Body of pancreas (tissue), 4 donors: ENCODE measurements around the gene LRRC63. TPM values are rescaled to one million over a fixed set of nuclear protein-coding genes. Genes with fewer than 3 reads are reported as not detected.

Experiments
- ATAC-seq: fragments of 150-250 bp; one replicate; pipeline ENCODE4 v1.9.1; 2016
- DNase-seq, 4 donors: peaks; one replicate each; pipeline ENCODE4 v3.0.0-alpha.2; 2019
- H3K27ac ChIP-seq, 4 donors: fragments of 200-600 bp; sonication (generic); 1 replicate in 3 of 4; 2 replicates in 1 of 4; pipeline versions ENCODE4 v1.5.1 to v1.6.1; 2016 to 2019; ENCODE audit warnings: mild to moderate bottlenecking in 1 of 4, mixed read lengths in 1 of 4, moderate library complexity in 1 of 4
- H3K27me3 ChIP-seq, 2 donors: fragments of 200-600 bp; sonication (generic); one replicate each; pipeline ENCODE4 v1.6.0; 2016; ENCODE audit warnings: mild to moderate bottlenecking in 1 of 2
- H3K36me3 ChIP-seq, 2 donors: fragments of 200-600 bp; sonication (generic); replicated peaks in 1 of 2; 2 replicates each; pipeline ENCODE4 v1.5.1; 2016; ENCODE audit warnings: low read depth in 2 of 2; ENCODE audit not compliant: insufficient read depth in 1 of 2
- H3K4me1 ChIP-seq: fragments of 200-600 bp; sonication (generic); one replicate; pipeline ENCODE4 v1.6.0; 2016
- H3K4me3 ChIP-seq, 2 donors: fragments of 200-600 bp; sonication (generic); 1 replicate in 1 of 2; 2 replicates in 1 of 2; pipeline ENCODE4 v1.5.1; 2016 to 2019
- H3K9me3 ChIP-seq, 3 donors: fragments of 200-600 bp; sonication (generic); 1 replicate in 2 of 3; 2 replicates in 1 of 3; pipeline ENCODE4 v1.5.1; 2016
- CTCF ChIP-seq, 7 experiments: fragments of 450-650 bp in 4 of 7; fragments of 200-600 bp in 3 of 7; sonication (generic) in 3 of 7; IDR thresholded peaks; one replicate each; pipeline ENCODE4 v1.5.1; 2016 to 2019; ENCODE audit warnings: antibody characterized with exemption in 7 of 7
- POLR2A ChIP-seq, 3 donors: fragments of 450-650 bp; IDR thresholded peaks; one replicate each; pipeline ENCODE4 v1.6.1; 2016; ENCODE audit warnings: antibody characterized with exemption in 3 of 3, mild to moderate bottlenecking in 2 of 3
- WGBS, 2 donors: methylation state at CpG; one replicate each; pipeline ENCODE4 v1.1.5; 2017; 5-methylcytosine and 5-hydroxymethylcytosine counted together
- intact Hi-C: fragments of 100-400 bp; cut with DNase I; formaldehyde crosslinking; loops from one replicate; pipeline ENCODE4 v1.15.1; 2023
- total RNA-seq, 2 donors: library from RNA; depleted of rRNA; stranded (reverse); fragments of >200 nt; gene quantifications; one replicate each; pipeline ENCODE4 v1.1.0, GENCODE V29; 2016

LRRC63 gene
- total RNA-seq, 2 donors from 2014 or later: not detected

- Histone ChIP-seq H3K9me3 (no peaks in the 10 kb centered on the region), H3K36me3 (no peaks in the 10 kb centered on the region), H3K27me3 (no peaks in the 10 kb centered on the region), H3K4me1 (no peaks in the 10 kb centered on the region), H3K4me3 (no peak overlapping the region), H3K27ac (no peak overlapping the region)
- intact Hi-C loops: no loop called here
- no peak for DNase-seq
- no peak for ATAC-seq
- TF ChIP-seq POLR2A (IDR thresholded peaks at IDR 0.05) (no peak), CTCF (IDR thresholded peaks at IDR 0.05) (no peak)
These were observed 103.3 kb downstream of the LRRC63 start for GRCh38 chr13:46315036-46315435.

GRCh38 chr13:46315491-46316075 is 103.9 kb downstream of the LRRC63 start:
- H3K4me3 ChIP-seq: no peak overlapping the region
- WGBS, 2 donors: 67 to 74% methylated on average over 6 of the region's 6 CpGs
- ATAC-seq (no peak), DNase-seq (no peak)
- no peaks in the 10 kb centered on the region for H3K36me3 ChIP-seq
- no peaks in the 10 kb centered on the region for H3K9me3 ChIP-seq
- no peak overlapping the region for H3K27ac ChIP-seq
- H3K27me3 ChIP-seq: no peaks in the 10 kb centered on the region
- no peak for TF ChIP-seq CTCF (IDR thresholded peaks at IDR 0.05)
- no peak for TF ChIP-seq POLR2A (IDR thresholded peaks at IDR 0.05)
- H3K4me1 ChIP-seq: no peaks in the 10 kb centered on the region
- intact Hi-C loops: no loop called here

GRCh38 chr13:46317120-46317519 is 105.4 kb downstream of the LRRC63 start:
- H3K9me3 ChIP-seq: no peaks in the 10 kb centered on the region
- H3K27me3 ChIP-seq: no peaks in the 10 kb centered on the region
- no peaks in the 10 kb centered on the region for H3K4me1 ChIP-seq
- H3K27ac ChIP-seq: no peak overlapping the region
- no peaks in the 10 kb centered on the region for H3K36me3 ChIP-seq
- TF ChIP-seq CTCF (IDR thresholded peaks at IDR 0.05): no peak
- TF ChIP-seq POLR2A (IDR thresholded peaks at IDR 0.05): no peak
- no peak for ATAC-seq
- intact Hi-C loops: no loop called here
- DNase-seq: no peak
- H3K4me3 ChIP-seq: no peak overlapping the region

GRCh38 chr13:46318986-46319385 is 107.3 kb downstream of the LRRC63 start:
- Histone ChIP-seq H3K4me1 (no peaks in the 10 kb centered on the region), H3K36me3 (no peaks in the 10 kb centered on the region), H3K4me3 (no peak overlapping the region), H3K9me3 (no peaks in the 10 kb centered on the region), H3K27ac (no peak overlapping the region), H3K27me3 (no peaks in the 10 kb centered on the region)
- 86 to 92% methylated on average over 1 of the region's 1 CpG for WGBS, 2 donors
- no peak for DNase-seq
- no peak for TF ChIP-seq POLR2A (IDR thresholded peaks at IDR 0.05)
- no peak for TF ChIP-seq CTCF (IDR thresholded peaks at IDR 0.05)
- intact Hi-C loops: no loop called here
- ATAC-seq: no peak

- Histone ChIP-seq H3K36me3 (no peaks in the 10 kb centered on the region), H3K4me3 (no peak overlapping the region), H3K27ac (no peak overlapping the region), H3K27me3 (no peaks in the 10 kb centered on the region), H3K9me3 (no peaks in the 10 kb centered on the region), H3K4me1 (no peaks in the 10 kb centered on the region)
- TF ChIP-seq POLR2A (IDR thresholded peaks at IDR 0.05): no peak
- TF ChIP-seq CTCF (IDR thresholded peaks at IDR 0.05): no peak
- intact Hi-C loops: no loop called here
- DNase-seq (no peak), ATAC-seq (no peak)
- WGBS, 2 donors: 67 to 69% methylated on average over 3 of the region's 3 CpGs
These were observed 108.7 kb downstream of the LRRC63 start for GRCh38 chr13:46320406-46320805.
